Endothelial cell of umbilical vein (primary cell): ENCODE results near the gene NR6A1. TPM values are rescaled to one million over a fixed set of nuclear protein-coding genes. Genes with fewer than 3 reads are reported as not detected.

Experiments
- BruUV-seq: library from RNA; stranded (reverse); fragments of 400-500 nt; replicated peaks from 2 replicates; lab custom pipeline; 2021; lab: Mats Ljungman, UMichigan
- CTCF ChIA-PET: fragments of 300-600, 350-600 bp; sonication (Branson Sonifier 250); formaldehyde crosslinking; loops from one replicate; lab custom pipeline; 2021; ENCODE audit warnings: antibody characterized with exemption, inconsistent platforms; lab: Charles Lee
- POLR2A ChIA-PET: fragments of 300-600, 350-600 bp; sonication (Branson Sonifier 250); formaldehyde crosslinking; loops from one replicate; lab custom pipeline; 2021; ENCODE audit warnings: antibody characterized with exemption, inconsistent platforms; lab: Charles Lee
- DNase-seq: peaks from one replicate; pipeline ENCODE4 v3.0.0-alpha.2; 2011; ENCODE audit warnings: low read depth, low spot score
- FAIRE-seq: peaks from 2 replicates; lab custom pipeline; 2011; peaks lifted over from hg19 to GRCh38; lab: Jason Lieb, UNC
- H2AFZ ChIP-seq: 2 replicates; pipeline ENCODE4 v1.6.0; 2012; ENCODE audit warnings: low read depth, low read length, control low read depth, inconsistent platforms
- H3K27ac ChIP-seq: 2 replicates; pipeline ENCODE4 v1.5.1; 2011; ENCODE audit warnings: low read depth, mild to moderate bottlenecking, control low read depth, low read length, moderate library complexity; ENCODE audit not compliant: insufficient read depth
- H3K27me3 ChIP-seq, 2 experiments: 2 replicates each; pipeline versions ENCODE4 v1.6.0 to v1.6.1; 2011; ENCODE audit warnings: low read length in 2 of 2, mixed read lengths in 1 of 2; ENCODE audit not compliant: control insufficient read depth in 2 of 2, insufficient read depth in 2 of 2
- H3K36me3 ChIP-seq, 2 experiments: 2 replicates in 1 of 2; 3 replicates in 1 of 2; pipeline ENCODE4 v1.5.1; 2011; ENCODE audit warnings: low read length in 2 of 2, mild to moderate bottlenecking in 1 of 2, moderate library complexity in 1 of 2; ENCODE audit not compliant: control insufficient read depth in 2 of 2, insufficient read depth in 2 of 2; ENCODE audit errors: extremely low read depth in 1 of 2
- H3K4me1 ChIP-seq: 3 replicates; pipeline ENCODE4 v1.5.1; 2011; ENCODE audit warnings: mild to moderate bottlenecking, low read length; ENCODE audit not compliant: control insufficient read depth, insufficient read depth; ENCODE audit errors: extremely low read depth
- H3K4me2 ChIP-seq: 2 replicates; pipeline ENCODE4 v1.6.1; 2011; ENCODE audit warnings: low read length, control low read depth, mixed read lengths; ENCODE audit not compliant: insufficient read depth
- H3K4me3 ChIP-seq, 3 experiments: fragments of 200-600 bp in 1 of 3; sonication (generic), shearing (Covaris generic) in 1 of 3; replicated peaks in 1 of 3; 2 replicates each; pipeline ENCODE4 v1.5.1; 2011 to 2016; ENCODE audit warnings: control low read depth in 3 of 3, low read length in 3 of 3, mild to moderate bottlenecking in 2 of 3, inconsistent platforms in 1 of 3, low read depth in 1 of 3, moderate library complexity in 1 of 3; ENCODE audit not compliant: insufficient read depth in 1 of 3
- H3K79me2 ChIP-seq: 2 replicates; pipeline ENCODE4 v1.6.0; 2012; ENCODE audit warnings: low read length, inconsistent platforms; ENCODE audit not compliant: control insufficient read depth, insufficient read depth
- H3K9ac ChIP-seq: replicated peaks from 2 replicates; pipeline ENCODE3; 2011; ENCODE audit warnings: low read length, control low read depth; ENCODE audit not compliant: insufficient read depth; ENCODE audit errors: extremely low read depth
- H3K9me1 ChIP-seq: replicated peaks from 3 replicates; pipeline ENCODE4 v1.6.0; 2011; ENCODE audit warnings: mild to moderate bottlenecking, low read length; ENCODE audit not compliant: control insufficient read depth, insufficient read depth; ENCODE audit errors: extremely low read depth
- H3K9me3 ChIP-seq: replicated peaks from 2 replicates; pipeline ENCODE4 v1.5.1; 2012; ENCODE audit warnings: low read length, inconsistent platforms; ENCODE audit not compliant: control insufficient read depth, insufficient read depth
- H4K20me1 ChIP-seq: replicated peaks from 2 replicates; pipeline ENCODE3; 2011; ENCODE audit warnings: mild to moderate bottlenecking, low read length; ENCODE audit not compliant: control insufficient read depth, insufficient read depth; ENCODE audit errors: extremely low read depth
- CTCF ChIP-seq, 2 donors: IDR thresholded peaks; 1 replicate in 1 of 2; 2 replicates in 1 of 2; pipeline ENCODE4 v1.5.1; 2011; ENCODE audit warnings: low read length in 2 of 2, mild to moderate bottlenecking in 2 of 2, moderate library complexity in 2 of 2, control low read depth in 1 of 2, inconsistent platforms in 1 of 2, low read depth in 1 of 2; ENCODE audit not compliant: insufficient read depth in 1 of 2; ENCODE audit errors: extremely low read depth in 1 of 2
- EZH2 ChIP-seq: IDR thresholded peaks from 2 replicates; pipeline ENCODE4 v1.6.1; 2012; ENCODE audit warnings: borderline replicate concordance, low read depth, mild to moderate bottlenecking, moderate library complexity, low read length, inconsistent platforms; ENCODE audit not compliant: severe bottlenecking
- FOS ChIP-seq: IDR thresholded peaks from 2 replicates; pipeline ENCODE4 v1.6.1; 2011; ENCODE audit warnings: mild to moderate bottlenecking, low read length, moderate library complexity, borderline replicate concordance; ENCODE audit not compliant: insufficient read depth
- GATA2 ChIP-seq: IDR thresholded peaks from 2 replicates; pipeline ENCODE4 v1.7.0; 2011; ENCODE audit warnings: low read depth, mild to moderate bottlenecking, moderate library complexity, mixed read lengths, low read length; ENCODE audit not compliant: insufficient read length, insufficient read depth
- JUN ChIP-seq: IDR thresholded peaks from 2 replicates; pipeline ENCODE4 v1.6.1; 2011; ENCODE audit warnings: borderline replicate concordance, low read depth; ENCODE audit not compliant: insufficient read length, insufficient read depth
- MAX ChIP-seq: IDR thresholded peaks from 2 replicates; pipeline ENCODE4 v1.6.1; 2011; ENCODE audit not compliant: insufficient read depth, insufficient read length
- MYC ChIP-seq: IDR thresholded peaks from one replicate; pipeline ENCODE4 v1.6.1; 2011; ENCODE audit warnings: mild to moderate bottlenecking, low read depth, low read length
- POLR2A ChIP-seq: IDR thresholded peaks from 2 replicates; pipeline ENCODE4 v1.6.1; 2012; ENCODE audit warnings: low read depth, mild to moderate bottlenecking, control low read depth, low read length
- POLR2AphosphoS5 ChIP-seq: IDR thresholded peaks from 2 replicates; pipeline ENCODE4 v1.6.1; 2012; ENCODE audit warnings: low read depth, mild to moderate bottlenecking, control low read depth, low read length, moderate library complexity; ENCODE audit not compliant: insufficient read depth
- dilution Hi-C: fragments of 300-500 bp; cut with MboI; formaldehyde crosslinking; loops from one replicate; pipeline ENCODE4 v1.15.0; 2019; ENCODE audit warnings: low sequenced_read_pairs; ENCODE audit not compliant: extremely low pct_ligation_motif_present
- intact Hi-C: fragments of 100-400 bp; cut with micrococcal nuclease; formaldehyde crosslinking; loops from one replicate; pipeline ENCODE4 v1.10.0; 2022
- polyA plus RNA-seq, 4 experiments: library from polyadenylated mRNA; depleted of rRNA in 3 of 4; stranded (reverse) in 3 of 4; unstranded in 1 of 4; fragments of >200 nt; gene quantifications; 2 replicates each; pipeline versions ENCODE4 v1.2.1 to v1.2.3, GENCODE V29; 2011 to 2012; ENCODE audit warnings: missing spikeins in 1 of 4
- total RNA-seq: library from RNA; stranded (reverse); gene quantifications from 2 replicates; pipeline ENCODE4 v1.2.3, GENCODE V29; 2021

Gene NR6A1
- total and polyA plus RNA-seq, 2 donors (not counting 3 experiments of a cell fraction or from before 2014, with no cell fraction given), result 0.17 to 1.2 TPM

GRCh38 chr9:124766815-124767554 lies 4.1 kb downstream of the NR6A1 start:
- H3K79me2 ChIP-seq, result no peaks in the 10 kb centered on the region
- no peak for FAIRE-seq
- POLR2A ChIA-PET, result no interaction called here

More at GRCh38 chr9:124766815-124767554, 4.1 kb downstream of the NR6A1 start:
- peaks cover 2% of the 10 kb centered on the region for H4K20me1 ChIP-seq
- no peak overlapping the region for H3K27ac ChIP-seq
- no peaks in the 10 kb centered on the region for H3K9me3 ChIP-seq
- CTCF ChIA-PET, result interaction anchor here (0.6 to 9.4 kb wide), 11 partner anchors 8 to 230 kb away, joined by 3 to 82 read pairs (median 4); partner anchors contain the start of gene WDR38
- H3K9ac ChIP-seq, result no peak overlapping the region
- no peak overlapping the region for H2AFZ ChIP-seq
- intact Hi-C loops, result loop anchor here (5.0 kb wide), 1 partner anchor 215 kb away; no protein-coding TSS in a partner anchor
- no peak overlapping the region for H3K4me3 ChIP-seq
- no peak overlapping the region for H3K4me2 ChIP-seq
- no peak for DNase-seq
- no TSS peak for BruUV-seq
- H3K27me3 ChIP-seq, result peaks cover 51 to 79% of the 10 kb centered on the region in 2 experiments
- peaks cover 10% of the 10 kb centered on the region for H3K4me1 ChIP-seq
- no peaks in the 10 kb centered on the region for H3K36me3 ChIP-seq
- TF ChIP-seq EZH2, result no peak
- TF ChIP-seq MAX, result no peak
- TF ChIP-seq POLR2A, result no peak
- no peak for TF ChIP-seq GATA2
- TF ChIP-seq CTCF (IDR thresholded peaks at IDR 0.05; ENCODE audit: extremely low read depth in 1 of 2, insufficient read depth in 1 of 2, low read depth in 1 of 2, low read length in 2 of 2), result no peak
- no peak for TF ChIP-seq POLR2AphosphoS5
- no peak for TF ChIP-seq FOS
- TF ChIP-seq MYC, result no peak
- no peak for TF ChIP-seq JUN
- no peaks in the 10 kb centered on the region for H3K9me1 ChIP-seq
- dilution Hi-C loops, result no loop called here
